AG08395 (cell line): ENCODE results near the gene E2F2.
A peak's percentile ranks its signal among the peaks of the same experiment; 100 is the strongest.
"Not testable (repeated sequence)": the region's sequence is repeated elsewhere in the genome, so short reads cannot be mapped to it uniquely, and the experiment has no call there.

Experiments
- DNase-seq: peaks from one replicate; pipeline ENCODE4 v3.0.0; 2012; ENCODE audit warnings: mixed read lengths, low spot score

E2F2 gene

DNA sequence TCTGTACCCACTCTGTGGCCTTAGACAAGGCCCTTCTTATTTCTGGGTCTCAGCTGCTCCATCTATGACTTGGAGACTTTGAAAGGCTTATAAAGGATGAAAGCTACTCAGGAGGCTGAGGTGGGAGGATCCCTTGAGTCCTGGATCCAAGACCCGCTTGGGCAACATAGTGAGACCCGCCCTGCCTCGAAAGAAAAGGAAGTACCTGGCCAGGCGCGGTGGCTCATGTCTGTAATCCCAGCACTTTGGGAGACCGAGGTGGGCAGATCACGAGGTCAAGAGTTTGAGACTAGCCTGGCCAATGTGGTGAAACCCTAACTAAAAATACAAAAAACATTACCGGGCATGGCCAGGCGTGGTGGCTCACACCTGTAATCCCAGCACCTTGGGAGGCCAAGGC lies 14.8 kb upstream of the E2F2 start:
- DNase-seq: no peak

DNA sequence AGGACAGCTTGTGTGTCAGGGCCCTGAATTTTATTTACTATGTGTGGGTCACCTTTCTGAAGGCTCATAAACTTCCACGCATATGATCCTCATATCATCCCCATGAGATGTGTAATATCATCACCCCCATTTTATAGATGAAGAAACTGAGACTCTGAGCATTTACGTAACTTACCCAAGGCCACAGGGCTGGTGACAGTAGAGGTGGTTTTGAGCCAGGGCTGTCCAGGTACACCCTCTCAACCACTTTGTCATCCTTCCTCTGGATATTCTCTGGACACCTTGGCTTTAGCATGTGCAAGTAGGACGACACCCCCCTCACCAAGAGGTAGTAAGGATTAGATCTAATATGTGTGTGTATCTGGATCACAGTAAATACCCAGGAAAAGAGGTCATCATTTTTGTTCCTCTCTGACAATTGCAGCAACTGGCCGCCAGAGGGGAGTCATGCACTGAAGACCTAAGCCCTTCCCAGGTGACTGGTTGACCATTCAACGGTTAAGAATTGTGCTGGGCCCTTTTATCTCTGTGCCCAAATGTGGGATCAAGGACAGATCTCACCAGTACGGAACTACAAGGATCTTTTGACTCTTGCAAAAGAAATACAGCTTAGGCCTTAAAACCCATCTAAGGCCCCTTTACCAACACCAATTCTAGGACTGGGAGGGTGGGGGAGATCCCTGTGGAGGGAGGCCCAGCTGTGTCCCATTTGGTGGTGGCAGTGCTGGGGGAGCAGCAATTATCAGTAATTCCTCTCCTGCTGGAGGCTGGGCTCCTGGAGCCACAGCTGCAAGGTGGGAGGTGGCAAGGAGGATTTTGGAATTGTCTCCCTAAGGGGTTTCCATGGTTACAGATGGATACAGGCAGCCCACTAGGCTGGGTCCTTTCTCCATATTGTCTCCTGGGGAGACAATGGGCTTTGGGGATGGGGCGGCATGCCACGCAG lies 13.7 kb upstream of the E2F2 start:
- peak; percentile 81 for DNase-seq

DNA sequence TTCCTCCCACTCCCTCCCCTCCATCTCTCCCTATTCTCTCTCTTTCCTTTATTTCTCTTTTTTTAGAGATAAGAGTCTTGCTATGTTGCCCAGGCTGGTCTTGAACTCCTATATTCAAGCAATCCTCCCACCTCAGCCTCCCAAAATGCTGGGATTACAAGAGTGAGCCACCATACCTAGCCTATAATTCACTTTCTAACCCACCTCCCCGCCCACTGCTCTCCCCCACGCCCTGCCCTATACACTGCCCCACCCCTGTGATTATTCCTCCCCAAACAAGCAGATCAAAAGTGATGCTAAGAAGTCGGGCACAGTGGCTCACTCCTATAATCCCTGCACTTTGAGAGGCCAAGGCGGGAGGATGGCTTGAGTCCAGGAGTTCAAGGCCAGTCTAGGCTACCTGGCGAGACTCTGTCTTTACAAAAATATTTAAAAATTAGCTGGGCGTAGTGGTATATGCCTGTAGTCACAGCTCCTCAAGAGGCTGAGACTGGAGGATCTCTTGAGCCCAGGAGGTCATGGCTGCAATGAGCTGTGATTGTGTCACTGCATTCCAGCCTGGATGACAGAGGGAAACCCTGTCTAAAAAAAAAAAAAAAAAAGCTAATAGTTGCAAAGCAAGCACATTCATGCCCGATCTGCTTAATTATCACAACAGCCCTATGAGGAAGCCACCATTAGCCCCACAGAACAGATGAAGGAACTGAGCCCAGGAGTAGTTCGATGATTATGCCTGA lies 12.8 kb upstream of the E2F2 start:
- DNase-seq: no peak

DNA sequence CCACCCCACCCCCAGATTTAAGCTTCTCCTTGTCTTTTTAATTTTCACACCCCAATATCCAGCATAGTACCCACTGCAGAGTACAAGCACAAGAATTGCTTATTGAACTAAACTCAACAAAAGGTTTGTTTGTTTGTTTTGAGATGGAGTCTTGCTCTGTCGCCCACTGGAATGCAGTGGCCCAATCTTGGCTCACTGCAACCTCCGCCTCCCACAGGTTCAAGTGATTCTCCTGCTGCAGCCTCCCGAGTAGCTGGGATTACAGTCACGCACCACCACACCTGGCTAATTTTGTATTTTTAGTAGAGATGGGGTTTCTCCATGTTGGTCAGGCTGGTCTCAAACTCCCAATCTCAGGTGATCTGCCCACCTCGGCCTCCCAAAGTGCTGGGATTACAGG lies 11.9 kb upstream of the E2F2 start:
- DNase-seq: not testable (repeated sequence)

DNA sequence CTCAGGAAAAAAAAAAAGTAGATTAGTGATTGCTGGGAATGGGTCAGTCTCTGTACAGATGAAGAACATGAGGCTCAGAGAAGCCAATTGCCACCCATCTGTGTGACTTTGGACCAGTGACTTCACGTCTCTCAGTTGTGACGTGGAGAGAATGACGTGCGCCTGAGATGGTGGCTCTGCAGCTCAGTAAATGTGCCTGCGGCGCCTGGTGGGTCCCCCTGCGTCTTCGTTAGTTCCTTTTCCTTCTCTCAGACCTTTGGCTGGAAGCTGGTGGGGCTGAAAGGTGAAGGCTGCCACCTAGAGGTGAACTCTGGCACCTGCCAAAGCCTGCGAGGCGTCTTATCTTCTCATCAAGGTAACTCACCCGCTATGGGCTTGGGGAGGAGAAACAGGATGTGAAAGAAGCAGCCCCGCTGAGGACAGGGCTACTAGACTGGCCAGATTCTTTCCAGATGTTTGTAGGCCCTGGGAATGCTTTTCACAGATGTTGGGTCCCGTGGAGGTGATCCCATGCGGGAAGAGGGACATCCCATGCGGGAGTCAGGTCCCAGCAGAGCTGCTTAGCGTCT lies 8.7 kb upstream of the E2F2 start:
- peak; percentile 88 for DNase-seq

DNA sequence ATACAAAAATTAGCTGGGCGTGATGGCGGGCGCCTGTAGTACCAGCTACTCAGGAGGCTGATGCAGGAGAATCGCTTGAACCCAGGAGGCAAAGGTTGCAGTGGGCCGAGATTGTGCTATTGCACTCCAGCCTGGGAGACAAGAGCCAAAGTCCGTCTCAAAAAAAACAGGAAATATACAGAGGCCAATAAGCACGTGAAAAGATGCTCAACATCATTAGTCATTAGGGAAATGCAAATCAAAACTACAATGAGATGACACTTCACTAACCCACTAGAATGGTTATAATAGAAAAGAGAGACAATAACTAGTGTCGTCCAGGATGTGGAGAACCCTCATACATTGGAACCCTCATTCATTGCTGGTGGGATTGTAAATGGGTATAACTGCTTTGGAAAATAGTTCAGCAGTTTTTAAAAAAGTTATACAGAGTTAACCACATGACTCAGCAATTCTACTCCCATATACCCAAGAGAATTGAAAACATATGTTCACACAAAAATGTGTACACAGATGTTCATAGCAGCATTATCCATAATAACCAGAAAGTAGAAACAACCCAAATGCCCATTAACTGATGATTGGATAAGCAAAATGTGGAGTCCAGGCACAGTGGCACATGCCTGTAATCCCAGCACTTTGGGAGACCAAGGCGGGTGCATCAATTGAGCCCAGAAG lies 6.4 kb upstream of the E2F2 start:
- DNase-seq: no peak

DNA sequence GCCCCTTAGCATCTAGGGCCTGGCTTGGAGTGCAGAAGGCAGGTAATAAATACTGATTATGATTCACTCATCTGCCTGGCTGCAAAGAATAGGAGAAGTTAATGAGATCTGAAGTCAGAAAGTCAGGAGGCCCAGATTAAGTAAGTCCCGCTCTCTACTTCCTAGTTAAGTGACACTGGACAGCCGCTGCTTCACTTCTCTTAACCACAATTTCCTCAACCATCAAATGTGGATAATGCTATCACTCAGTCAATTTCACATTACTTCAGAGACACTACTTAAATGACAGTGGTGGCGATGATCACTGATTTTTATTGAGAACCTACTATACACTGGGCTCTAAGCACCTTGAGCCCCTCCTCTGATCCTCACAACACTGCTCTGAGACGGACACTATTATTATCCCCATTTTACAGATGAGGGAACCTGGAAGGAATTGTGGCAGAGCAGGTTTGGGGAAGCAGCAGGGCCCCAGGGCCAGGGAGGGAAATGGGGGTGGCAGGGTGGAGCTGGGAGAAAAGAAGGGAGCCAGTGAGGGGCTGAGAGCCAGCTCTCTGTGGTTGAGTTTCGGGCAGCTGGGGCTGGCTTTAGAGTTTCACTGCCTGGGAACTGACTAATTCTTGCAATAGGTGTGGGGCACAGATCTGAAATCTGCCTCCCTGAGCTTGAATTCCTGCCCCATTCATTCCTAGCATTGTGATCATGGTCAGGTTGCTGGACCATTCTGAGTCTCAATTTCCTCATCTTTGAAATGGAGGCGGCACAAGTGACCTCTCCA lies 2.4 kb upstream of the E2F2 start:
- no peak for DNase-seq

DNA sequence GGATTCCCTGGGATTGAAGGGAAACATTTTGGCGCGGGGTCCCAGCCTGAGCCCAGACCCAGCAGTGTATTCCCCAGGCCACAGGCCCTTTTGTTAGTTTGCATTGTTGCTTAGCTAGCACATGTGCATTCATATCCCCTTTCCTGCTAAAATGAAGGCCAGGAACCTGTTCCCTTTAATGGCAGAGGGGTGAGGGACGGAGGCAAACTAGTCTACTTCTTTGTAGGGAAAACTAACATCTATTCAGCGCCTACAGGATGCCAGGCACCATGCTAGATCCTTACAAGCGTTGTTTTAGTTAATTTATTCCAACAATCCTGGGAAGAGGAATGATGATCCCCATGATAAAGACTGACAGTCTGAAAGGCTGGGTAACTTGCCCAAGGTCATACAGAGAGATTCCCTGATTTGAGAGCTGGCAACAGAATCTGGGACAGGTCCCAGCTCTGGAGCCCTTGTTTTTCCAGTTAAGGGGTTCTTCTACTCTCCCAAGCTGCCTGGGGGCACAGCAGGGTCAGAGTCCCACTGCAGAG lies 595 bp upstream of the E2F2 start:
- no peak for DNase-seq

DNA sequence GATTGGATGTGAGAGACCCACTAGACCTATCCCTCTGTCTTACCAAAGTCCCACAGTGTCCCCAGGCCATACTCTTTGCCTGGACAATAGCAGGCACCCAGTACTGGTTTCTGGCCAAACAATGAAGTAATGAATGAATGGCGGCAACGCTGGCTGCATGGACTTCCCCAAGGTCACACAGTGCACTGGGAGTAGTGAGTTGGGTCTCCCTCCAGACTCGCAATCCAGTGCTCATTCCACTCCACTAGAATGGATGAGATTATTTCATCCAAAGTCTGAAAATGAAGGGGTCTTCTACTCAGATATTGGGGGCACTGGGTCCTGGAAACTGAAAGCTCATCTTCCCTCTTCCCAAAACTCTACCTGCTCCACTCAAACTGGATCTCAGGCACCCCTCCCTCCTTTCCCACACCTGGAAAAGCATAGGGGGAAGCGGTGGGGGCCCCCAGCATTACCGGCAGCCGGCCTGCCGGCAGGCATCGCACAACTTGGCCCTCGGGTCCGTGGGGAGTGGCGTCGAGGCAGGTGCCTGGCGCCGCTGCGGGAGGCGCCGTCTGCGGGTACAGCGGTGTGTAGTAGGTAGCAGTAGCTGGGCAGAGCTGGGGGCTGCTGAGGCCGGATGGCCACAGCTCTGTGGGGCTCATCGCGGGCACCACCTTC lies 816 bp downstream of the E2F2 start:
- DNase-seq: no peak

DNA sequence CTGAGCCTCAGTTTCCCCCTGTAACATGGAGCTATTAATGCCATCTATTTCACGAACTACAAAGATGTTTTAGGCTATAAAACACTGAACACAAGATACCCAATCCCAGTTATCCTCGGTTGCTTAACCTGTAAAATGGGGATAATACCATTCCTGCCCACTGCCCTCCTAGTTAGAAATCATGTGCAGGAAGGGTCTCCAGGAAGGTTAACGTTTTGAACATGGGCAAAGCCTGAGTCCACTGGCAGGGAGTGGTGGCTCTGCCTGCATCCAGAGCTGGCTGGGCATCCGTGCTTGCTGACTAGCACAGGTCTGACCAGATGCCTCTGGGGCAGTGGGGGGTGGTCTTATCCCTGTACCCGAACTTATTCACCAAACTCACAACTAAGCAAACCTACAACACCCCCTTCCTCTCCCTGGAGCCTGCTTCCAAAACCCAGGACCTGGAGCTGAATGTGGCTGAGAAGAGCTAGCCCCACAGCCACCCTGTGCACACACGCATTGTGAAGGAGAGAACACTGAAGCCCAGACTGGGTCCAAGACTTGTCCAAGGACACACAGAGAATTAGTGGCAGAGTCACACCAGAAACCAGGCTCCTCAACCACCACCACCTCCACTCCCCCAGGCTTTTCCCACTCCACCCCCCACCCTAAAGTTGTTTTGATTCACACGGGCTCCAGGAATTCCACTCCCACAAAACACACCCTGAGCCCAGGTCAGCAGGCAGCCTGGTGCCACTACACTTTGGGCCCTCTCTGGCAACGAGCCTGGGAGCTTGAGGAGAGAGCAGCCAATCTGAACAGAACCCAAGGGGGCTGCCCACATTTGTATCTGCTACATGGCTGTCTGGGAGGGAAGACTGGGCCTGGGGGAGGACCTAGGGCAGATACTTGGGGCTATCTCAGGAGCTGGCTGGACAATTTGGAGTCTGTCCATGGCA lies 1.6 kb downstream of the E2F2 start:
- no peak for DNase-seq

DNA sequence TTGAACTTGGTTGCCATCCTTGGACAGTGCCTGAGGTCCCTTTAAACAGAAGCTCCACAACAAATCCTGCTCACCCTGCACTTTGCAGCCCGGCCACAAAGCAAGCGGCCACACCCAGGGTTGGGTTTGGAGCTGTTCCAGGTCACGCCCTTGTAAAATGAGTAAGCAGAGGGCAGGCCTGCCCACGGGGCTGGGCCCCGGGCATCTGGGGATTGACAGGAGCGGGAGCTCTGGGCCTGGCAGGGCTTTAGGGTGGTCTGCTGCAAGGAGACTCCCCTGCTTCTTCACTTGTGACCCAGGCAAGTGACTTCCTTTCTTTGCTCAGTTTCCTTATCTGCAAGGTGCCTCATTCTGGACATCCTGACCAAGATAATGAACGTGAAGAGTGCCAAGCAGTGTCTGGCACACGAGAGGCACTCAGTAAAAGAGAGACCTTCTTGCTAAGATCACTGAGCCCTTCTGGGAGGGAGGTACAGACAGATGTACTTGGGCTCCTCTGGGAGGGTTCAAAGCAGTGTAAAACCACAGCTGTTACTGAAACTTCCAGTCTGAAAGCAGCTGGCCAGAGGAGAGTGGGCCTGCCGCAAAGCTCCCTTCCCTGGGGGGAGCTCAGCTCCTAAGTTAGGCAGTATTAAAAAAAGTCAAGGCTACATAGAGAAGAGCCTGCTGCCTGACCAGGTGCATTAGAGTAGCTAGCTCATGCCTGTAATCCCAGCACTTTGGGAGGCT lies 2.6 kb downstream of the E2F2 start:
- peak; percentile 85 for DNase-seq

DNA sequence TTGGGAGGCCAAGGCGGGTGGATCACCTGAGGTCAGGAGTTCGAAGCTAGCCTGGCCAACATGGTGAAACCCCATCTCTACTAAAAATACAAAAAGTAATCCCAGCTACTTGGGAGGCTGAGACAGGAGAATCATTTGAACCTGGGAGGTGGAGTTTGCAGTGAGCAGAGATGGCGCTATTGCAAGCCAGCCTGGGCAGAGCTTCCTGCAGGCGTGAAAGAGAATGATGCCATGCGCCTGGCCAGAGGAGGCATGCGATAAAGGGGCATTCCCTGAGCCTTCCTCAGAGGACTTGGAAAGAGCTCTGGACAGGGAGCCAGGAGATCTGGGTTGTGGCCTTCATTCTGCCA lies 3.2 kb downstream of the E2F2 start:
- no peak for DNase-seq

DNA sequence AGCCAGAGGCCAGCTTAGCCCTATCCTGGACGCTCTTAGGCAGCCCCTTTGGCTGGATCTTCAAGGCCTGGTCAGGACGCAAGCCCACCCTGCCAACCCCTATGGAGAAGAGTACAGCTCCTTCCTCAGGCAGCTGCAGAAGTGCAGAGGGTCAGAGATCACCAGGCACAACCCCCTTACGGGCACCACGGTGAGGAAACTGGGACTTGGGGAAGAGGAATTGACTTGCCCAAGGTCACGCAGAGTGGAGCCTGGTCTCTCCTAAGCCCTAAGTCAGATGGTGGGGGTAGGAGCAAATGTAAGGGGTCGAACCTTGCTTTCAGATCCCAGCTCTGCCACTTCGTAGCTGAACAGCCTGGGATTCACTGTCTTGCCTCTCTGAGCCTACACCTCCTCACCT lies 3.7 kb downstream of the E2F2 start:
- DNase-seq: no peak

DNA sequence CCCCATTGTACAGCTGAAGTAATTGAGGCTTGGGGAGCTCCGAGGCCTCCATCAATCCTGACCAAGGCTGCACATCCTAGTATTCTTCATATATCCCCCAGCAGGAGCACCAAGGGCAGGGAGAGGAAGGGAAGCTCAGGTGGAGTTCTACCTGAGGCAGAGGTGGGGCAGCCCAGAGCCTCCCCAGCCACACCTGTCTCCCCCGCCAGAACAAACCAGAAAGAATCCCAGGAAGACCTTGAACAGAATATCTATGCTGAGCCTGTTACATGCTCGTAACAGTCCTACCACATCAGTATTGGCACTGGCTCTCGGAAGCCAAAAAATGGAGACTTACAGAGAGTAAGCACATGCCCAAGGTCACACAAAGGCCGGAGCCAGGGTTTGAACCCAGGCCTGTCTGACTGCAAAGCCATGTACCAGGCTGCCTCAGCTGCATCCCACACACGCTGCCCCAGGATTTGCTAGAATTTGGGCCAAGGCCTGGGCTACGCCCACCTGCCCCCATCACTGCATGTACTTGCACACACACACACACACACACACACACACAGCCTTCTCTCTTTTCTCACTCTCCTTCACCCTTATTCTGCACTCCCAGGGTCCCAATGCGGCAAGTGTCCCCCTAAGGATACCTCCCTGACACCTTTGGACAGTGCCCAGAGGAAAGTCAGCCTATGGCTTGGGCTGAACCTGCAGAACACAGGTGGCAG lies 4.5 kb downstream of the E2F2 start:
- DNase-seq: no peak

DNA sequence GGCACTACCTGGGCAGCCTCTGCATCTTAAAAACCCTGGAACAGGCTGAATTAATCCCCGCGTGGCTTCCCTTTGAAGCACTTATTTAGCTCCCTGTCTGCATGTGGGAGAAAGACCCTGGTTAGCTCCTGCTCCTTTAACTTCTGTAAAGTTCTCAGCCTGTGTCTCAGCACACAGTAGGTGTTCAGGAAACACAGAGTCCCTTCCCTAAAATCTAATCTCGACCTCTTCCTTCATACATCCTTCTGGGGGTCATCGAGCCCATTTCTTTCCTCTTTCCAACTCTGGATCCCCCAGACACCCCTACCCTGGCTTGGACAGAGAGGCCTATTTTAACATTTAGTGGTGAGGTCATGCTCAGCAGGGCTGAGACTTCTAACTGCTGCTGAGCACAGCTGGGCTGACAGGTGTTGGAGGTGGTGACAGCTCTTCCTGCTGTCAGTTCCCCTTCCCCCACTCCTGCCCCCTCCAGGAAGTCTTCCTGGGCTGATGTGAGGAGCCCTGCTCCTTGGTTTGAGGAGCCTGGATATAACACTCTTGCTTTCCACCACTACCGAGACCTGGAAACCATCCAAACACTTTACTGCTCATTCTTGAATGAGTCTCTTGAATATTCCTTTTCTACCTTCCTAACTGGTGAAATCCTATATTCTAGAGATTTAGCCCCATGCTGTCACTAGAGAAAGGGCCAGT lies 5.3 kb downstream of the E2F2 start:
- DNase-seq: no peak

DNA sequence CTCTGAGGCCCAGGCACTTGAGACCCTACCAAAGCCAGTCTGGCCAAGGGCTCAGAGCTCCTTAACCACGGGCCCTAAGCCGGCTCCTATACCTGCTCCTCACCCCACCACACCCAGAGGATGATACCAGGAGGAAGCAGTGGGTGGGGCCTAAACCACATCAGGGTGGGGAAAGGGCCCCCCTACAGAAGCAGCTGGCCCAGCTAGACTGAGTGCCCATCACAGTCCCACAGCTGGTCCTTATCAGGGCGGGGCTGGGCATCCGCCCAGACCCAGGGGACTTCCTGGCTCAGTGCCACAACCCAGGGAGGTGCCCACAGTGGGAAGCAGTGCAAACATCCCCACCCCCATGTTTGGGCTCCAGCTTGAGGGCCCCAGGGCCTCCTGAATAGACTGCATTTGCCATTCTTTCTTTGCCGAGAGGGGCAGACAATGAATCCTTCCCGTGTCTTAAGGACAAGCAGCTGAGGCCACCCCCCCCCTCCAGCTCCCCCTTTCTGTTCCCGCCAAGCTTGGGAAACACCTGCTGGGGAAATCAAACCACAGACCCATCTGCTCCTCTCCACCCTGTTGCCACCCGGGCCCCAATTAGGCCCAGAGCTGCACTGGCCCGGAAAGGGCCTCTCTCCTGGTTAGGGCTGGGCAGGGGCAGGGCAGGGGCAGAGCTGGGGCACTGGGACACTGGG lies 6.2 kb downstream of the E2F2 start:
- no peak for DNase-seq

DNA sequence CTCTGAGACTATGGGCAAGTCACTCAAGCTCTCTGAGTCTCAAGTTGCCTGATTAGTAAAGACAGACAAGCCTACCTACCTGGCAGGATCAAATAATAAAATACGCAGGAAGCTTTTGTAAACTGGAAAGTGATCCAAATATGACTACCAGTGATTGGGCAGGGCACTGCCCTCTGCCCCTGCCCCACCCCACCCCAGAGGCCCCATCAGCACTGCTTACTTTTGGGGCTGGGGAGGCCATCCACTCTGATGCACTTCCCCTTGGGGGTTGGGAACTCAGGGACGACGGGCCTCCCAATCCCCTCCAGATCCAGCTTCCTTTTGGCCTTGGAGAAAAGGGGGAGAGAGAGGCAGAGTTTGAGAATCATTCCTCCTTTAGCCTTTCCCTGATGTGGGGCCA lies 6.9 kb downstream of the E2F2 start:
- DNase-seq: no peak
